Measurements from ENCODE around the gene TJP2. TPM values are rescaled to one million over a fixed set of nuclear protein-coding genes. Genes with fewer than 3 reads are reported as not detected.

The TJP2 gene
- total and polyA plus RNA-seq, 2 donors (not counting 3 experiments of a cell fraction or from before 2014, with no cell fraction given): 83.0 to 168 TPM

DNA sequence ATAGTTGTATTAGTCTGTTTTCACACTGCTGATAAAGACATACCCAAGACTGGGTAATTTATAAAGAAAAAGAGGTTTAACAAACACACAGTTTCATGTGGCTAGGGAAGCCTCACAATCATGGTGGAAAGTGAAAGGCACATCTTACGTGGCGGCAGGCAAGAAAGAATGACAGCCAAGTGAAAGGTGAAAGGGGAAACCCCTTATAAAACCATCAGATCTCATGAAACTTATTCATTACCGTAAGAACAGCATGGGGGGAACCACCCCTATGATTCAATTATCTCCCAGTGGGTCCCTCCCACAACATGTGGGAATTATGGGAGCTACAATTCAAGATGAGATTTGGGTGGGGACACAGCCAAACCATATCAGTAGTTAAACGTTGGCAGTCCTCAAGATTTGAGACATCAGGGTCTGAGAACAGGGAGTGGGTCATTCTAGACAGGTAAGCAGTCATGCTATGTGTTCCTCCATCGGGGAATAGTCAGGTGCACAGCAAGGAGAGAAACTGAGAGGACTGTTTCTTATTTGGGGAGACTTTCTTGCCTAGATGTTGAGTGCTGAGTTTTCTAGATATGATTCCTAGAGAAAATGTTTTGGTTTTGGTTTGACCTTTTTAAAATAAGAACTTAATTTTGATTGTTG, 105.1 kb downstream of the TJP2 start:
- no TSS peak for BruUV-seq (replicated peaks)
- H3K9me3 ChIP-seq (replicated peaks; ENCODE audit: control insufficient read depth, insufficient read depth, low read length): no peaks in the 10 kb centered on the region

More for the DNA sequence above, 105.1 kb downstream of the TJP2 start:
- Histone ChIP-seq H2AFZ (ENCODE audit: low read depth, low read length) (no peak overlapping the region), H3K27me3 (ENCODE audit: control insufficient read depth in 2 of 2, insufficient read depth in 2 of 2, low read length in 2 of 2) (peaks cover 1 to 7% of the 10 kb centered on the region in 2 experiments), H3K4me1 (ENCODE audit: control insufficient read depth, extremely low read depth, insufficient read depth, low read length) (no peaks in the 10 kb centered on the region), H3K27ac (ENCODE audit: insufficient read depth, low read depth, low read length) (no peak overlapping the region), H3K4me2 (ENCODE audit: insufficient read depth, low read length) (no peak overlapping the region), H3K9me1 (replicated peaks; ENCODE audit: control insufficient read depth, extremely low read depth, insufficient read depth, low read length) (no peaks in the 10 kb centered on the region), H3K36me3 (ENCODE audit: control insufficient read depth in 2 of 2, extremely low read depth in 1 of 2, insufficient read depth in 2 of 2, low read length in 2 of 2) (no peaks in the 10 kb centered on the region), H4K20me1 (replicated peaks; ENCODE audit: control insufficient read depth, extremely low read depth, insufficient read depth, low read length) (no peaks in the 10 kb centered on the region), H3K79me2 (ENCODE audit: control insufficient read depth, insufficient read depth, low read length) (no peaks in the 10 kb centered on the region), H3K9ac (replicated peaks; ENCODE audit: extremely low read depth, insufficient read depth, low read length) (no peak overlapping the region), H3K4me3 (replicated peaks in 1 of 3; ENCODE audit: insufficient read depth in 1 of 3, low read depth in 1 of 3, low read length in 3 of 3) (no peak overlapping the region)
- FAIRE-seq (no peak), DNase-seq (ENCODE audit: low read depth, low spot score) (no peak)
- CTCF ChIA-PET: no interaction called here
- dilution Hi-C loops (cut with MboI; ENCODE audit: extremely low pct_ligation_motif_present, low sequenced_read_pairs): no loop called here
- POLR2A ChIA-PET: no interaction called here
- no peak for TF ChIP-seq EZH2 (IDR thresholded peaks at IDR 0.05; ENCODE audit: borderline replicate concordance, low read depth, low read length, severe bottlenecking)
- TF ChIP-seq CTCF (IDR thresholded peaks at IDR 0.05; ENCODE audit: extremely low read depth in 1 of 2, insufficient read depth in 1 of 2, low read depth in 1 of 2, low read length in 2 of 2): no peak
- TF ChIP-seq MYC (IDR thresholded peaks at IDR 0.05; ENCODE audit: low read depth, low read length): no peak
- TF ChIP-seq MAX (IDR thresholded peaks at IDR 0.05; ENCODE audit: insufficient read depth, insufficient read length): no peak
- no peak for TF ChIP-seq JUN (IDR thresholded peaks at IDR 0.05; ENCODE audit: borderline replicate concordance, insufficient read depth, insufficient read length, low read depth)
- no peak for TF ChIP-seq GATA2 (IDR thresholded peaks at IDR 0.05; ENCODE audit: insufficient read depth, insufficient read length, low read depth, low read length)
- TF ChIP-seq POLR2A (IDR thresholded peaks at IDR 0.05; ENCODE audit: low read depth, low read length): no peak
- TF ChIP-seq POLR2AphosphoS5 (IDR thresholded peaks at IDR 0.05; ENCODE audit: insufficient read depth, low read depth, low read length): no peak
- no peak for TF ChIP-seq FOS (IDR thresholded peaks at IDR 0.05; ENCODE audit: borderline replicate concordance, insufficient read depth, low read length)
- intact Hi-C loops (cut with micrococcal nuclease): no loop called here

All from endothelial cell of umbilical vein (primary cell).